ENCODE data around the gene TIA1. TPM values are rescaled to one million over a fixed set of nuclear protein-coding genes. Genes with fewer than 3 reads are reported as not detected.
"Not testable (repeated sequence)": the region's sequence is repeated elsewhere in the genome, so short reads cannot be mapped to it uniquely, and the experiment has no call there.

Gene TIA1
- total RNA-seq, 1 experiment from 2014 or later = 130 TPM

DNA sequence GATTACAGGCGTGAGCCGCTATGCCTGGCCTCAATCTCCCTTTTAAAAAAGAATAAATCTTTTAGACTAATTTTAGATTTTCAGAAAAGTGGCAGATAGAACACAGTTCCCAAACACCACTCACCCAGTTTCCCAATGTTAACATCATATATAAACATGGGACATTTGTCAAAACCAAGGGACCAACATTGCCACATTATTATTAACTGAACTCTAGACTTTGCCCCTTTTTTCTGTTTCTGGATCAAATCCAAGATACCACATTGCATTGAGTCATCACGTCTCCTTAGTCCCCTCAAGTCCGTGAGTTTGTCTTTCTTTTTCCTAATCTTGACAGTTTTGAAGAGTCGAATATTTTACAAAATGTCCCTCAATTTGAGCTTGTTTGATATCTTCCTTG is 60.0 kb downstream of the TIA1 start:
- Mint-ChIP-seq H3K9me3 (ENCODE audit: low read depth, unreplicated experiment) (no peaks in the 10 kb centered on the region), H3K27ac (ENCODE audit: unreplicated experiment) (peak overlapping the region; percentile 37), H3K27me3 (ENCODE audit: unreplicated experiment) (no peaks in the 10 kb centered on the region), H3K4me3 (ENCODE audit: low read depth, unreplicated experiment) (no peak overlapping the region), H3K36me3 (ENCODE audit: insufficient read depth, unreplicated experiment) (peaks cover 21% of the 10 kb centered on the region), H3K4me1 (ENCODE audit: low read depth, unreplicated experiment) (no peaks in the 10 kb centered on the region)
- no peak for TF ChIP-seq CTCF (IDR thresholded peaks at IDR 0.05; ENCODE audit: unreplicated experiment)
- DNase-seq = no peak
- BruUV-seq (replicated peaks) = no TSS peak
- intact Hi-C loops (cut with micrococcal nuclease; ENCODE audit: unreplicated experiment) = no loop called here
- CTCF ChIA-PET = no interaction called here

DNA sequence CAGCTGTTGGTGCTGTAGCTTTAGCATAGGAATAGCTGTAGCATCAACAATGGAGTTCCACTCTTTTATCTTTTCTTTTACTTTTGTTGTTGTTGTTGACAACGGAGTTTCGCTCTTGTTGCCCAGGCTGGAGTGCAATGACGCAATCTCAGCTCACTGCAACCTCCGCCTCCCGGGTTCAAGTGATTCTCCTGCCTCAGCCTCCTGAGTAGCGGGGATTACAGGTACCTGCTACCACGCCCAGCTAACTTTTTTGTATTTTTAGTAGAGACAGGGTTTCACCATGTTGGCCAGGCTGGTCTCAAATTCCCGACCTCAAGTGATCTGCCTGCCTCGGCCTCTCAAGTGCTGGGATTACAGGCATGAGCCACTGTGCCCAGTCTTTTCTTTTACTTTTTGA is 61.3 kb downstream of the TIA1 start:
- H3K4me1 Mint-ChIP-seq (ENCODE audit: low read depth, unreplicated experiment); H3K27me3 Mint-ChIP-seq (ENCODE audit: unreplicated experiment); intact Hi-C loops (cut with micrococcal nuclease; ENCODE audit: unreplicated experiment); H3K4me3 Mint-ChIP-seq (ENCODE audit: low read depth, unreplicated experiment); H3K27ac Mint-ChIP-seq (ENCODE audit: unreplicated experiment); BruUV-seq (replicated peaks); DNase-seq; H3K9me3 Mint-ChIP-seq (ENCODE audit: low read depth, unreplicated experiment): not testable (repeated sequence)
- CTCF ChIA-PET = interaction anchor here (0.6 kb wide), 2 partner anchors 16 to 64 kb away, joined by 3 to 4 read pairs; no protein-coding TSS in a partner anchor
- H3K36me3 Mint-ChIP-seq (ENCODE audit: insufficient read depth, unreplicated experiment) = peaks cover 27% of the 10 kb centered on the region

DNA sequence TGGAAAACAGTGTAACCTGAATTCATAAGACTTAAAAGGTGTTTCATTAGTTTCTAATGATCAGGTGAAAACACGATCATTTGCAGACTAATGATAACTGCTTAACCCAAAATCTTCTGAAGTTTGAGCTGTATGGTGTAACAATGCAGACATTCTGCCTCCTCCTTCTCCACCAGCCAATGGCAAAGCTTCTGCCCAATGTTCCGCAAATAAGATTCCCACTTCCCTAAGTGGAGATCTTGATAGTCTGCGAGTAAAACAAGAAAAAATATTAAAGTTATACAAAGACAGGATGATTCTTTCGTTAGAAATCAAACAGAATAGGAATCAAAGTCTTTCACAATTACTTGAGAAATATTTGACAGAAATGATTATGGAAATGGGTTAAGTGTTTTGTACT is 65.7 kb downstream of the TIA1 start:
- no peaks in the 10 kb centered on the region for H3K4me1 Mint-ChIP-seq (ENCODE audit: low read depth, unreplicated experiment)
- CTCF ChIA-PET = no interaction called here
- H3K27ac Mint-ChIP-seq (ENCODE audit: unreplicated experiment) = no peak overlapping the region
- no peaks in the 10 kb centered on the region for H3K9me3 Mint-ChIP-seq (ENCODE audit: low read depth, unreplicated experiment)
- BruUV-seq (replicated peaks) = no TSS peak
- no peaks in the 10 kb centered on the region for H3K27me3 Mint-ChIP-seq (ENCODE audit: unreplicated experiment)
- intact Hi-C loops (cut with micrococcal nuclease; ENCODE audit: unreplicated experiment) = no loop called here
- H3K4me3 Mint-ChIP-seq (ENCODE audit: low read depth, unreplicated experiment) = no peak overlapping the region
- TF ChIP-seq CTCF (IDR thresholded peaks at IDR 0.05; ENCODE audit: unreplicated experiment) = no peak
- DNase-seq = no peak
- H3K36me3 Mint-ChIP-seq (ENCODE audit: insufficient read depth, unreplicated experiment) = peaks cover 8% of the 10 kb centered on the region

DNA sequence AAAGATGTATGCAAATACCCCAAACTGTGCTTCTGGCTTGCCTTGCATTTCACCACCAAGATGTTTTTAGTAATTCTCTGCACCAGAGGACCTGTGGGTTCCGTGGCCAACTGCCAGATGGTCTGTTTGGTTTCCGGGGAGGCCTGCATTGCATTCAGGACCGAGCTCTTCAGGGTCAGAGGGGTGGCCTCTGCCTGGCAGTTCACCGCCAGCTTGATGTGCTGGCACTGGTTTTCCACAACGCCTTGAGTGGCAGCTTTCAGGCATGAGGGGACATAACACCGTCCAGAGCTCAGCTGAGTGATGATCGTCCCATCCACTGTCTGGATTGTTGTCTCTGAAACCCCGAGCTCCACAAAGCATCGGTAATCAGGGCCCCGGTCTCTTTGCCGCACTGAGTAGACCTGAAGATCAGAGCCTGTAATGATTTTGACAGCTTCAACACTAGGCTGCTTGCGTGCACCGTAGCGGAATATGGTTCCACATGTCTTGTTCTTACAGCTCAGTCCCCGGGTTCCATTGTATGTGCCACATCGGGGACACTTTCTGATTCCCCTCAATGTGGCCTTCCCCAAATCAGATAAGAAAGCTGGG is 67.0 kb downstream of the TIA1 start:
- Mint-ChIP-seq H3K4me1 (ENCODE audit: low read depth, unreplicated experiment) (no peaks in the 10 kb centered on the region), H3K9me3 (ENCODE audit: low read depth, unreplicated experiment) (no peaks in the 10 kb centered on the region), H3K27ac (ENCODE audit: unreplicated experiment) (no peak overlapping the region), H3K36me3 (ENCODE audit: insufficient read depth, unreplicated experiment) (peaks cover 8% of the 10 kb centered on the region), H3K27me3 (ENCODE audit: unreplicated experiment) (no peaks in the 10 kb centered on the region), H3K4me3 (ENCODE audit: low read depth, unreplicated experiment) (no peak overlapping the region)
- CTCF ChIA-PET = no interaction called here
- intact Hi-C loops (cut with micrococcal nuclease; ENCODE audit: unreplicated experiment) = no loop called here
- TF ChIP-seq CTCF (IDR thresholded peaks at IDR 0.05; ENCODE audit: unreplicated experiment) = no peak
- no peak for DNase-seq
- BruUV-seq (replicated peaks) = no TSS peak

- Mint-ChIP-seq H3K27me3 (ENCODE audit: unreplicated experiment) (no peaks in the 10 kb centered on the region), H3K27ac (ENCODE audit: unreplicated experiment) (no peak overlapping the region), H3K36me3 (ENCODE audit: insufficient read depth, unreplicated experiment) (peaks cover 17% of the 10 kb centered on the region), H3K9me3 (ENCODE audit: low read depth, unreplicated experiment) (no peaks in the 10 kb centered on the region), H3K4me1 (ENCODE audit: low read depth, unreplicated experiment) (peaks cover 10% of the 10 kb centered on the region), H3K4me3 (ENCODE audit: low read depth, unreplicated experiment) (no peak overlapping the region)
- no TSS peak for BruUV-seq (replicated peaks)
- DNase-seq = no peak
- intact Hi-C loops (cut with micrococcal nuclease; ENCODE audit: unreplicated experiment) = no loop called here
- CTCF ChIA-PET = no interaction called here
- no peak for TF ChIP-seq CTCF (IDR thresholded peaks at IDR 0.05; ENCODE audit: unreplicated experiment)
Observed at GRCh38 chr2:70173520-70173919, 74.9 kb downstream of the TIA1 start.

- H3K27me3 Mint-ChIP-seq (ENCODE audit: unreplicated experiment); intact Hi-C loops (cut with micrococcal nuclease; ENCODE audit: unreplicated experiment); H3K27ac Mint-ChIP-seq (ENCODE audit: unreplicated experiment); H3K4me3 Mint-ChIP-seq (ENCODE audit: low read depth, unreplicated experiment); H3K9me3 Mint-ChIP-seq (ENCODE audit: low read depth, unreplicated experiment); BruUV-seq (replicated peaks); H3K4me1 Mint-ChIP-seq (ENCODE audit: low read depth, unreplicated experiment); DNase-seq: not testable (repeated sequence)
- CTCF ChIA-PET = interaction anchor here (0.7 kb wide), 1 partner anchor 694 kb away, joined by 3 read pairs; no protein-coding TSS in a partner anchor
- H3K36me3 Mint-ChIP-seq (ENCODE audit: insufficient read depth, unreplicated experiment) = peaks cover 11% of the 10 kb centered on the region
Observed at GRCh38 chr2:70169654-70170245, 78.7 kb downstream of the TIA1 start.

Data from Calu3 (cell line).